Stomach (tissue), 9 donors: ENCODE results near the gene ADAM12. TPM values are rescaled to one million over a fixed set of nuclear protein-coding genes. Genes with fewer than 3 reads are reported as not detected.

Experiments
- DNase-seq, 2 donors: peaks; one replicate each; pipeline versions ENCODE4 v3.0.0 to v3.0.0-alpha.2; 2013 to 2019
- H3K27ac ChIP-seq, 5 donors: fragments of 200-600 bp in 4 of 5; sonication (generic) in 4 of 5; one replicate each; pipeline ENCODE4 v1.5.1; 2013 to 2019; ENCODE audit warnings: mild to moderate bottlenecking in 1 of 5, moderate library complexity in 1 of 5
- H3K27me3 ChIP-seq, 3 donors: fragments of 200-600 bp; sonication (generic); one replicate each; pipeline ENCODE4 v1.5.1; 2017 to 2019; ENCODE audit warnings: mixed run types in 1 of 3
- H3K36me3 ChIP-seq, 4 donors: fragments of 200-600 bp; sonication (generic); 1 replicate in 3 of 4; 2 replicates in 1 of 4; pipeline ENCODE4 v1.5.1; 2016 to 2019
- H3K4me1 ChIP-seq, 4 donors: fragments of 200-600 bp; sonication (generic); one replicate each; pipeline ENCODE4 v1.5.1; 2016 to 2019
- H3K4me3 ChIP-seq, 4 donors: fragments of 200-600 bp; sonication (generic) in 3 of 4; one replicate each; pipeline ENCODE4 v1.5.1; 2016 to 2019; ENCODE audit warnings: mild to moderate bottlenecking in 1 of 4
- H3K9me3 ChIP-seq, 4 donors: fragments of 200-600 bp; sonication (generic); one replicate each; pipeline ENCODE4 v1.5.1; 2016 to 2019
- CTCF ChIP-seq, 7 experiments: fragments of 450-650 bp in 4 of 7; fragments of 200-600 bp in 3 of 7; sonication (generic) in 3 of 7; IDR thresholded peaks; one replicate each; pipeline ENCODE4 v1.5.1; 2016 to 2019; ENCODE audit warnings: antibody characterized with exemption in 7 of 7, control low read depth in 2 of 7, mild to moderate bottlenecking in 1 of 7
- EP300 ChIP-seq: sonication (generic); formaldehyde crosslinking; IDR thresholded peaks from one replicate; pipeline ENCODE4 v1.6.1; 2017; ENCODE audit warnings: antibody characterized with exemption
- POLR2A ChIP-seq, 4 donors: fragments of 450-650 bp; IDR thresholded peaks; one replicate each; pipeline ENCODE4 v1.6.1; 2016; ENCODE audit warnings: antibody characterized with exemption in 4 of 4, control low read depth in 2 of 4, mild to moderate bottlenecking in 1 of 4, moderate library complexity in 1 of 4
- POLR2AphosphoS5 ChIP-seq, 3 donors: sonication (generic); formaldehyde crosslinking; IDR thresholded peaks; one replicate each; pipeline ENCODE4 v1.6.1; 2016; ENCODE audit warnings: antibody characterized with exemption in 3 of 3
- WGBS, 5 donors: extraction: QIAGEN DNeasy Blood & Tissue Kit in 3 of 5; methylation state at CpG; one replicate each; pipeline versions ENCODE4 v1.1.5 to v1.1.7; 2013 to 2018; 5-methylcytosine and 5-hydroxymethylcytosine counted together
- intact Hi-C: fragments of 100-400 bp; cut with DNase I; formaldehyde crosslinking; loops from one replicate; pipeline ENCODE4 v1.15.1; 2023; ENCODE audit warnings: low total_unique reads
- polyA plus RNA-seq, 3 donors: library from polyadenylated mRNA; stranded (reverse); fragments of 200-250 nt; gene quantifications; one replicate each; pipeline ENCODE4 v1.2.3, GENCODE V29; 2013
- total RNA-seq, 5 donors: library from RNA; depleted of rRNA; stranded (reverse); fragments of >200 nt; gene quantifications; one replicate each; pipeline versions ENCODE4 v1.1.0 to v1.2.3, GENCODE V29; 2014 to 2016
- donor health status: healthy with polysubstance abuse.
- donor health status: Bipolar disorder and iron deficiency.
- donor health status: healthy.

The ADAM12 gene
- total and polyA plus RNA-seq, 8 donors, result 0.03 to 6.4 (median 0.50) TPM; not detected in 3

GRCh38 chr10:126124046-126124445 is 264.2 kb downstream of the ADAM12 start:
- no peak for DNase-seq
- intact Hi-C loops, result no loop called here
- Histone ChIP-seq H3K4me3 (no peak overlapping the region), H3K27me3 (no peaks in the 10 kb centered on the region), H3K27ac (no peak overlapping the region), H3K36me3 (no peaks in the 10 kb centered on the region), H3K9me3 (no peaks in the 10 kb centered on the region), H3K4me1 (no peaks in the 10 kb centered on the region)
- no peak for TF ChIP-seq POLR2A (IDR thresholded peaks at IDR 0.05)
- no peak for TF ChIP-seq EP300
- TF ChIP-seq POLR2AphosphoS5 (IDR thresholded peaks at IDR 0.05), result no peak
- no peak for TF ChIP-seq CTCF (IDR thresholded peaks at IDR 0.05)
- WGBS, 5 donors, result 79 to 85% (median 79%) methylated on average over 7 of the region's 7 CpGs

- H3K36me3 ChIP-seq, result no peaks in the 10 kb centered on the region
- TF ChIP-seq POLR2A (IDR thresholded peaks at IDR 0.05), result no peak
- no peak for TF ChIP-seq POLR2AphosphoS5 (IDR thresholded peaks at IDR 0.05)
- no peak for TF ChIP-seq EP300
- TF ChIP-seq CTCF (IDR thresholded peaks at IDR 0.05), result no peak
- no peaks in the 10 kb centered on the region for H3K4me1 ChIP-seq
- H3K9me3 ChIP-seq, result no peaks in the 10 kb centered on the region
- no peaks in the 10 kb centered on the region for H3K27me3 ChIP-seq
- 85 to 95% (median 90%) methylated on average over 7 to 10 of the region's 10 CpGs for WGBS, 5 donors
- H3K27ac ChIP-seq, result no peak overlapping the region
- no peak for DNase-seq
- intact Hi-C loops, result no loop called here
- no peak overlapping the region for H3K4me3 ChIP-seq
These were observed 264.8 kb downstream of the ADAM12 start for GRCh38 chr10:126123466-126123865.

GRCh38 chr10:126122881-126123280 is 265.4 kb downstream of the ADAM12 start:
- H3K9me3 ChIP-seq, result no peaks in the 10 kb centered on the region
- WGBS, 5 donors, result 30 to 43% (median 42%) methylated on average over 1 of the region's 1 CpG
- no peak for TF ChIP-seq EP300
- TF ChIP-seq POLR2AphosphoS5 (IDR thresholded peaks at IDR 0.05), result no peak
- no peak for TF ChIP-seq CTCF (IDR thresholded peaks at IDR 0.05)
- no peak for TF ChIP-seq POLR2A (IDR thresholded peaks at IDR 0.05)
- H3K4me3 ChIP-seq, result no peak overlapping the region
- no peaks in the 10 kb centered on the region for H3K4me1 ChIP-seq
- no peak overlapping the region for H3K27ac ChIP-seq
- intact Hi-C loops, result no loop called here
- peak in 1 of 2 donors; percentile 34 for DNase-seq
- H3K27me3 ChIP-seq, result no peaks in the 10 kb centered on the region
- no peaks in the 10 kb centered on the region for H3K36me3 ChIP-seq

DNA sequence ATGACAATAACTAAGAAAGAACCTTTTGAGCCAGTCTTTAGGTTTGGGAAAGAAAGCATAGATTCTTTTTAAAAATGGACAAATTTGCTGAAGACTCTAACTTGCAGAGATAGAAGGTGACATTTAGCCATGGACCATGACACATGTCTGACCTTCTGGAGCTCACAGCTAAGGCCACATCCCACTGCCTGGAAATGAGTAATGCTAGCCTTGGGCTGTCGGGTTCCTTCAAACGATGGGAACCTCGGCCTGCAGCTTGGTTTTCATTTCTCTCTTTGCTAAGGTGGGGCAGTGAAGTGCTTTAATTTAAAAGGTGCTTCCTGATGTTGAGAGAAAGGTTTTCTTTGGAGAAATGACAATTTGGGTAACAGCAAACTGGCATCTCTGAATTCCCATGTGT is 268.7 kb downstream of the ADAM12 start:
- H3K27me3 ChIP-seq, result no peaks in the 10 kb centered on the region
- no peak overlapping the region for H3K4me3 ChIP-seq
- DNase-seq, result no peak
- no peaks in the 10 kb centered on the region for H3K4me1 ChIP-seq
- peaks cover 0 to 5% (median 0%) of the 10 kb centered on the region in 4 donors for H3K9me3 ChIP-seq
- no peaks in the 10 kb centered on the region for H3K36me3 ChIP-seq
- TF ChIP-seq POLR2AphosphoS5 (IDR thresholded peaks at IDR 0.05) (no peak), POLR2A (IDR thresholded peaks at IDR 0.05) (no peak), CTCF (IDR thresholded peaks at IDR 0.05) (no peak), EP300 (no peak)
- no peak overlapping the region for H3K27ac ChIP-seq
- intact Hi-C loops, result no loop called here
- WGBS, 5 donors, result 73 to 88% (median 76%) methylated on average over 3 of the region's 3 CpGs
